Measurements from ENCODE around the gene LDOC1.
"Not testable (repeated sequence)": the region's sequence is repeated elsewhere in the genome, so short reads cannot be mapped to it uniquely, and the experiment has no call there.

LDOC1 gene

DNA sequence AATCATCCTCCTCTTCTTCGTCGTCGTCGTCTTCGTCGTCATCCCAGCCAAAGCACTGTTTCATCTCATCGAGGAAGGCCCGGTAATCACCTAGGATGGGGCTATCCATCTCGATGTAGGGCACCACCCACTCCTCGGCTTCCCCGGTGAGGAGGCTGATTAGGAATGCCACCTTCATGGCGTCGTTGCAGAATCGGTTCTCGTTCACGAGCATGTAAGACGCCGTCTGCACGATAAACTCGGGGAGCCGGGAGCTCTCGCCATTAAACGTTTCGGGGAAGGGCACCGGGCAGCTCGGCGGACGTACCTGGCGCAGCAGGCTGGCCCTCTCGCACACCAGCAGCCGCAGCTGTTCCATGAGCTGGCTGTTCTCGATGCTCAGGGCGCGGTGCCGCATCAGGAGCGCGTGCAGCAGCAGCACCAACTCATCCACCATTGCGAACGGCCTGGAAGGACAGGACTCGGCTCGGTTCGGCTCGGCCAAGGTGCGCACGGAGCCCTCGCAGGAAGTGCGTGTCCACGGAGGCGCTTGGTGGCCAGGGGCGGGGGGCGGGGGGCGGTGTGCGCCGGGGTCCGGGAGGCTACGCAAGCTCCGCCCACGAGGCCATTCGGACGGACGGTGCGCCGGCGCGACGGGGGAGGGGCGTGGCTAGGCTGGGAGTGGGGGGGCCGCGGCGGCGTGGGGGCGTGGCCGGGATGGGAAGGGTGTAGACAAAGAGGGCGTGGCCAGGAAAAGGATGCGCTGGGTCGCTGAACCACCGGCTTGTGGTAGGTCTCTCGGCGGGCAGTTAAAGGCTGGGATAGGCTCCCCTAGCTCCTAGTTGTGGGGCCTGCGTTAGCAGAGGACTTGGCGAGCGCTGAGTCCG is at the start of gene LDOC1:
LDOC1 (minus strand) TSS at position 544 of the 866 bp plus-strand sequence; CDS start at position 436, 108 bp downstream.
- peak; percentile 6 to 66 (median 22) for DNase-seq

DNA sequence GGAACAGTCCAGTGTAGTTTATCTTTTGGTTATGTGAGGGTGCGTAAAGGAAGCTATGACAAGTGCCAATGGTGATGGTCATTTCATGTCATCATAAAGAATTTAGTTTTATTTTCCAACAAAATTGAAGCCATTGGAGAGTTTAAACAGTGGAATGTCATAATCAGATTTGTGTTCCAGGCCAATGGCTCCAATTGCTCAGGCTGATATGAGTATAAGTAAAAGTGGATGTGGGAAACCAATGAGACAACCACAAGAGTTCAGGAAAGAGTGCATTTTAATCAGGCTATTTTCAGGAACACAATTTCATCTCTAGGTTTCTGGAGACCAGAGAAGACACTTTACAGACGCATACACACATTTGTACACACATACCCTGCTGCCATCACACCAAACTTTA is 44.7 kb upstream of the LDOC1 start:
- DNase-seq = no peak

DNA sequence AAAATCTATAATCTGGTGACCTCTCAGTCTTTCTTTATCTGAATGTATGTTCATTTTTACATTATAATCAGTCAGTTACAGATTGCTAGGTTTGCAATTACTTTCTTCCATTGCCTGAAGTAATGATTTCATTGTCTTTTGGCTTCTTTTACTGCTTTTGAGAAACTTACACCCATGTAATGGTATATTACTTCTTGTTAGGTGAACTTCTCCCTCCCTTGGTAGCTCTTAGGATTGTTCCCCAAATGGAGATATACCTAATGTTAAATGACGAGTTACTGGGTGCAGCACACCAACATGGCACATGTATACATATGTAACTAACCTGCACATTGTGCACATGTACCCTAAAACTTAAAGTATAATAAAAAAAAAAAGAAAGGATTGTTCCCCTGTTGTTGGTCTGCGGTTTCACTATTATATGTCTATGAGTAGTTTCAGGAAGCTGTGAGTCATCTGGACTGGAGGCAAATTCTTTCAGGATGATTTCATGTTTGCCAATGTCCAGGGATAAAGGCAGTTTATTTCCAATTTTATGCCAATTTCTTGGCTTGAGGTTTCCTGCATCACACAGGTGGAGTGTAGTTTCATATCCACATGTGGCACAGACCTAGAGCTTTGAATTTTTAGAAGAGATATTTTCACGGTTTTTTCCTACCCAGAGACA is 43.5 kb upstream of the LDOC1 start:
- DNase-seq = no peak

DNA sequence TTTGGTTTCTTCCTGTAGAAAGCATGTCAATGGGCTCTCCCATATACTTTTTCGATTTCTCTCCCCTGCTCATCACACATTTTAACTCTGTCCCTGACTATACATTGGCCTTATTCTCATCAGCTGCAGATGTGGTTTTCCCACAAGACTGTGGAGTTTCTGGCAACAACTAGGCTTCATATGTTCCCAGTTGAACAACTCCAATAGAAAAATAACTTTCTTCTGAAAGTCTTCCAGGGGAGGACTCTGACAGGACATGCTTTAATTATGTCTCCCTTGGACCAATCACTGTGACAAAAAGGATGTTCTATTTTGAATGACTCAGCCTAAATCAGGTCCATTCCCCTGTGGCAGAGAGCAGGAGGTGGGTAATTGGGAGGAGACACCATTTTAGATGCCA is 37.3 kb upstream of the LDOC1 start:
- no peak for DNase-seq

DNA sequence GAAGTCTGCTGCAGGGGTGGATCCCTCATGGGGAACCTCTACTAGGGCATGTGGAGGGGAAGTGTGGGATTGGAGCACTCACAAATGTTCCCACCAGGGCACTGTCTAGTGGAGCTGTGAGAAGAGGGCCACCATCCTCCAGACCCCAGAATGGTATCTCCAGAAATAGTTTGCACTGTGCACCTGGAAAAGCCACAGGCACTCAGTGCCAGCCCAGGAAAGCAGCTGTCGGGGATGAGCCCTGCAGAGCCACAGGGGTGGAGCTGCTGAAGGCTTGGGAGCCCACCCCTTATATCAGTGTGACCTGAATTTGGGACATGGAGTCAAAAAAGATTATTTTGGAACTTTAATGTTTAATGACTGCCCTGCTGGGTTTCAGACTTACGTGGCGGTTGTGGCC is 25.0 kb upstream of the LDOC1 start:
- DNase-seq = no peak

DNA sequence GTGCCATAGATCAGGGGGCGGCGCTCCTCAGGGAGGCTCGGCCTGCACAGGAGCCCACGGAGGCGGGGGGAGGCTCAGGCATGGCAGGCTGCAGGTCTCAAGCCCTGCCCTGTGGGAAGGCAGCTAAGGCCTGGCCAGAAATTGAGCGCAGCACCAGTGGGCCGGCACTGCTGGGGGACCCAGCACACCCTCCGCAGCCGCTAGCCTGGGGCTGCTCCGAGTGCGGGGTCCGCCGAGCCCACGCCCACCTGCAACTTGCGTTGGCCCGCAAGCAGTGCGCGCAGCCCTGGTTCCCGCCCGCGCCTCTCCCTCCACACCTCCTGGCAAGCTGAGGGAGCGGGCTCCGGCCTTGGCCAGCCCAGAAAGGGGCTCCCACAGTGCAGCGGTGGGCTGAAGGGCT is 11.6 kb upstream of the LDOC1 start:
- not testable (repeated sequence) for DNase-seq

DNA sequence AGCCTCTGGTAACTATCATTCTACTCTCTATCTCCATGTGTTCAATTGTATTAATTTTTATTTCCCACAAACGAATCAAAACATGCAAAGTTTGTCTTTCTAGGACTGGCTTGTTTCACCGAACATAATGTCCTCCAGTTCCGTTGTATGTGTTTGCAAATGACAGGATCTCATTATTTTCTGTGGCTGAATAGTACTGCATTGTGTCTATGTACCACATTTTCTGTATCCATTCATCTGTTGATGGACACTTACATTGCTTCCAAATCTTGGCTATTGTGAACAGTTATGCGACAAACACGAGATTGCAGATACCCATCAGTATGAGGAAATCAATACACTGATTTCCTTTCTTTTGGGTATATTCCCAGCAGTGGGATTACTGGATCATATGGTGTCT is 8.4 kb upstream of the LDOC1 start:
- DNase-seq = no peak

DNA sequence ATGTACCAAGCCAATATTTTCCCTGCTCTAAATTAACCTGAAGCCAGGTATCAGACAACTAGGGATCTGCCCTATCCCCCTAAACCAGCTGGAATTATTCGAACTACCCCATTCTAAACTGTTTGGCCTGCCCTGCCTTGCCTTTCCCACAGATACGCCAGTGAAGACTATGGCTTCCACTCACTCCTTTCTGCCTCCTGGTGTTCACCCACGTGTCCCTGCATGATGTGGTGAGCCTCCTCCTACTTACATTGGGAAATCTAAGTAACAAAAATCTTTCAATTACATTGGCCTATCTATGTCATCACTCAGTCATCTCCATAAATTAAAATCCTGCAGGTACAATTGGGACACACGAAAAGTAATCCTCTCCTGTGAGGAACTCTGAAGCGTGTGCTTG is 6.1 kb upstream of the LDOC1 start:
- DNase-seq = no peak

DNA sequence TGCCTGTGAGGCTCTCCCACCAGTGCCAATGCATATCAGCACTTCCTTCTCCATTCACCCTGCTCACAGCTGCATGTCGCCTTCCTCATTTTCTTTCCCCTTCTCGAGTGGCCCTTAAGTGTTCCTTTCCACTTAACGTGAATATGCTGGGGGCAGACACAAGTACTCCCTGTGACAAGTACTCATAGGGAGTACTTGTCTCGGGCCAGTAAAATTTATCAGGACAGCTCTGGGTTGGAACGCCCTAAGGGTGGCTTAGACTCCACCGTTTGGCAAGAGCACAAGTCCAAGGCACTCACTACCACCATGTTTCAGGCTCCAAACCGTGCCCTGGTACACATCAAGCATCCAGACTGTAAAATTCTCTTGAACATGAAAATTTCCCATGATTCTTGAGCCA is 3.9 kb upstream of the LDOC1 start:
- no peak for DNase-seq

DNA sequence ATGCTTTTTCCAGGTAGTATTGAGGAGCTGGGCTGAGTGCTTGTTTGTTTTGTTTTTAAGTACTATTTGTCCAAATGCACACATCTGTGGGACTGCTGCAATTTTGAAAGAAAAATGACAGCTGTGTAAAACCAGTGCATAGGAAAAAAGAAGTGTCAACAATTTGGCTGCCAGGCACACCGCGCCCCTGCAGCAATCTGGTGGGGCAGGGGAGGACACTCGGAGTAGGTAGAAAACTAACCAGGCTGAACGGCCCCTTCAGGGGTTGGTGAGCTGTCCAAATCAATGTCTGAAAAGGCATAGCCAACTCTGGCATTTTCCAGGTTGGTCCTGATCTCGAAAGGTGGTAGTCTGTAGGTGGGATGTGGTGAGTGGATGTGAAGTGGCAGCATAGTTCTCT is 1.1 kb downstream of the LDOC1 start:
- DNase-seq = no peak

DNA sequence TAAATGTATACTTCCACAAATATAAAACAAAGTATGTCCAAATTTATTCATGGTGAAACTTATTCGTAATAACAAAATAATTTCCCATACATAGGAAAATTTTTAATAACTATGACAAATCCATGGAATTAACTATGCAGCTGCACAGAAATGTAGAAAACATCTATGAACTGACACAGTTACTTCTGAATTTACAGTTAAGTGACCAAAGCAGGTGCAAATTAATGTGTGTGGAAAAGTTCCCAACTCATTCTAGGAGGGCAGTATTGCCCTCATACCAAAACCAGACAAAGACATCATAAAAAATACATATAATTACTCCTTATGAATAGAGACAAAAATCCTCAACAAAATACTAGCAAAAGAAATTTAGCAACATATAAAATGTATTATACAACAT is 12.5 kb downstream of the LDOC1 start:
- DNase-seq = no peak

DNA sequence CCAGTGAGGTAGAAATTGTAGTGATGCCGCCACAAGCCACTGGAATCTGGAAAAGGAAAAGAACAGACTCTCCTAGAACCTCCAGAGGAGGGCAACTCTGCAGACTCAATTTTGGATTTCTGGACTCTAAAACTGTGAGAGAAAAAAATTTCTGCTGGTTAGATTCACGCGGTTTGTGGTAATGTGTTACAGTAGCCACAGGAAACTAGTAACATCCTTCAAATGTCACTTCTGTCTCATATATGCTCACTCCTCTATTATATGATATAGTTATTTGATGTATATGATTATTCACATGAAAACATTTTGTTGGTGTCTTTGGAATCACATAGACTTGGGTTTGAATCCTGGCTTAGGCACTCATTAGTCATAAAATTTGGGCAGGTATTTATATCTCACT is 18.8 kb downstream of the LDOC1 start:
- DNase-seq = no peak

DNA sequence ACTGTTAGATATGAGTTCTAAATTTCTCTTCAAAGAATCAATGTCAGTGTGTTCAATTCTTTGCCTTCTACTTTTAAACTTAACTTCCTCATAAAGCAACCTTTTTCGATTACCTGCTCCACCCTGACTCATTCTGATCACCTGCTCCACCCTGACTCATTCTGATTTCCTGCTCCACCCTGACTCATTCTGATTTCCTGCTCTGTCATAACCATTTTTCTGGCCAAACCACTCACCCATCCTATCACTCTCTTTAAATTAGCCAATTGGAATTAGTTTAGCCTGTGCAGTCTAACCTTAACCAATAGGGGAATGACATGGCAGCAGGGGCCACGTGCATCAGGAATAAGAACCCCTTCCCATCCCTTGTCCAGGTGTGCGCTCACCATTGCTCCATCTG is 21.7 kb downstream of the LDOC1 start:
- not testable (repeated sequence) for DNase-seq

DNA sequence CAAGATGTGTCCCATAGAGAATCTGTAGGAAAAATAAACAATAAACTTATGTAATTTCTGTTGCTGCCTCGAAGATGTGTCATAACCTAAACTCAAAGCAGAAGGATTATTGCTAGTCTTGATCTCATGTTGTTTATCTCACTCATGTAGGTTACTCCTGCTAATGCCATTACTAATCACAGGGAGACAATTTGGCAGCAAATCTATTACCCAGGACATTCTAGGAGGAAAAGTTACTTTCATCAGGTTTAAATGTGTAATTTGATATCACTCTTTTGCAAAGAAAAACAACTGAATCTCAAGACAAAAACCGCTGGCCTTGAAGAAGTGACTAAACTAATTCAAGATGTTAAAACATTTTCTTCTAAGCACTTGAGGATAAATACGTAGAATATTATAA is 34.0 kb downstream of the LDOC1 start:
- no peak for DNase-seq

DNA sequence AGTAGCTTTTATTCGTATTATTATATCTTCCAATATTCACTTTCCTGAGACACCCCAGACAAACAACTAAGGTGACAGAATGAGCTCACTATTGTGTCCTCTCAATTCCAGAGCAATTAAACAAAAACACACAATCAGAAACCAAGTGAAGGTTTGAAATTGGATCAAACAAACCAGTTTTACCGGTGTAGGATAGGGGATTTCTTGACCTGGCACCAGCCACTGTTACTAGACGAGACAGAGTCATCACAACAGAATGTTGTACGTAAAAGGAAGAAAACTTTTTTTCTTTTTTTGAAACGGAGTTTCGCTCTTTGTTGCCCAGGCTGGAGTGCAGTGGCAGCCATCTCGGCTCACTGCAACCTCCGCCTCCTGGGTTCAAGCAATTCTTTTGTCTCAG is 43.7 kb downstream of the LDOC1 start:
- no peak for DNase-seq

DNA sequence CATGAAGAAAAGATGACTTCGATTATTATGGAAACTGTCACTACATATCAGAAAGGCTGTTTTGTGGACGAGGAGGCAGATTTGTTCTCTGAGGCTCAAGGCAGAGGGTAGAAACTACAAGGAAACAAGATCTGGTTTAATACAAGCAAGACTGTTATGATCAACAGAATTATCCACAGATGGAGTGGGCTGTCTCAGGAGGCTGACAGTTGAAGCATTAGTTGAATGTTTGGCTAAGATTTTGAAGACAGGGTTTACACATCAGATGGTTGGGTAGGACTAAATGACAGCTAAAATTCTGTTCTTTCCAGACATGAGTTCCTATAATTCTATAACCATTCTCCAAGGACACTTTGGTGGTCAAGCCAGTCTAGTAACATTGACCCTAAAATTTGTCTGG is 49.8 kb downstream of the LDOC1 start:
- no peak for DNase-seq
